Smooth muscle cell (in vitro differentiated cells): Measurements from ENCODE around the gene OBSL1. TPM values are rescaled to one million over a fixed set of nuclear protein-coding genes. Genes with fewer than 3 reads are reported as not detected.

Source experiments
- DNase-seq: peaks from one replicate; lab custom pipeline; 2025; ENCODE audit not compliant: unreplicated experiment; lab: John Stamatoyannopoulos, UW
- H2AFZ ChIP-seq: fragments of 200-600 bp; sonication (generic); 2 replicates; pipeline ENCODE4 v1.6.0; 2016; ENCODE audit warnings: antibody characterized with exemption, low read depth, mild to moderate bottlenecking
- H3F3A ChIP-seq: fragments of 200-600 bp; sonication (generic); 2 replicates; pipeline ENCODE4 v1.6.0; 2017; ENCODE audit warnings: antibody characterized with exemption, low read depth
- H3K27ac ChIP-seq: fragments of 200-600 bp; sonication (generic); 2 replicates; pipeline ENCODE4 v1.5.1; 2016; ENCODE audit warnings: low read depth, mild to moderate bottlenecking
- H3K27me3 ChIP-seq: fragments of 200-600 bp; sonication (generic); 2 replicates; pipeline ENCODE4 v1.6.1; 2016; ENCODE audit warnings: low read depth, mild to moderate bottlenecking
- H3K36me3 ChIP-seq: fragments of 200-600 bp; sonication (generic); 2 replicates; pipeline ENCODE4 v1.5.1; 2016; ENCODE audit warnings: low read depth
- H3K4me1 ChIP-seq: fragments of 200-600 bp; sonication (generic); 2 replicates; pipeline ENCODE4 v1.5.1; 2016; ENCODE audit warnings: low read depth
- H3K4me2 ChIP-seq: fragments of 200-600 bp; sonication (generic); 2 replicates; pipeline ENCODE4 v1.6.0; 2016; ENCODE audit warnings: mild to moderate bottlenecking
- H3K4me3 ChIP-seq: fragments of 200-600 bp; sonication (generic); 2 replicates; pipeline ENCODE4 v1.5.1; 2016; ENCODE audit warnings: mild to moderate bottlenecking
- H3K79me2 ChIP-seq: fragments of 200-600 bp; sonication (generic); 2 replicates; pipeline ENCODE4 v1.6.0; 2016; ENCODE audit warnings: low read depth, mild to moderate bottlenecking
- H3K9ac ChIP-seq: fragments of 200-600 bp; sonication (generic); 2 replicates; pipeline ENCODE4 v1.6.0; 2016; ENCODE audit warnings: low read depth
- H3K9me3 ChIP-seq: fragments of 200-600 bp; sonication (generic); replicated peaks from 2 replicates; pipeline ENCODE4 v1.5.1; 2016; ENCODE audit warnings: low read depth
- H4K20me1 ChIP-seq: fragments of 200-600 bp; sonication (generic); 2 replicates; pipeline ENCODE4 v1.6.0; 2016; ENCODE audit warnings: low read depth
- CTCF ChIP-seq: fragments of 200-600 bp; sonication (generic); IDR thresholded peaks from 2 replicates; pipeline ENCODE4 v1.5.1; 2017; ENCODE audit warnings: borderline replicate concordance, mild to moderate bottlenecking, antibody characterized with exemption; ENCODE audit not compliant: insufficient read depth, poor library complexity, severe bottlenecking
- WGBS: methylation state at CpG from one replicate; pipeline ENCODE4 v1.1.7; 2016; ENCODE audit warnings: low lambda C conversion rate; 5-methylcytosine and 5-hydroxymethylcytosine counted together
- polyA plus RNA-seq: library from polyadenylated mRNA; unstranded; fragments of >200 nt; fragmentation: Nextera tagmentation; extraction: Ambion mirVana; gene quantifications from 2 replicates; pipeline ENCODE4 v1.2.1, GENCODE V29; 2016
- total RNA-seq: library from RNA; depleted of rRNA; stranded (reverse); fragments of >200 nt; gene quantifications from 2 replicates; pipeline ENCODE4 v1.2.3, GENCODE V29; 2014

OBSL1 gene
- total and polyA plus RNA-seq, 2 experiments from 2014 or later, result 51.1 to 71.9 TPM

DNA sequence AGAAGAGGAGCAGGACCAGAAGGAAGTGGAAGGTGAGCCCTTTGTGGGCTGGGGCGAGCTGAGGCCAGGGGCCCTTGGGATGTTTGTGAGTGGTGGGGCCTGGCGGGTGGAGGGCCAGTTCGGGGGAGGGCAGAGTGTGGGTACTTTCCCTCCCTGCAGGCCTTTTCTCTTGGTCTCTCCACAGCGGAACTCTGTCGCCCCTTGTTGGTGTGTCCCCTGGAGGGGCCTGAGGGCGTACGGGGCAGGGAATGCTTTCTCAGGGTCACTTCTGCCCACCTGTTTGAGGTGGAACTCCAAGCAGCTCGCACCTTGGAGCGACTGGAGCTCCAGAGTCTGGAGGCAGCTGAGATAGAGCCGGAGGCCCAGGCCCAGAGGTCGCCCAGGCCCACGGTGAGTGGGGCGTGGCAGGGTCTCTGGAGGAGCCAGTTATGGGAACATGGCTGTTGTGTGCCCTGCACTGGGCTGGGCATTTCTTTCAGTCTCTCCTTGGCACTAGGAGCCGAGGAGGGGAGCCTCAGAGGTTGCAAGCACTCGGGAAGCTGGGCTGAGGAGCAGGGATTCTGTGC lies 37.1 kb upstream of the OBSL1 start:
- H3K4me1 ChIP-seq, result no peaks in the 10 kb centered on the region
- H3K4me3 ChIP-seq, result no peak overlapping the region
- no peaks in the 10 kb centered on the region for H3F3A ChIP-seq
- no peak overlapping the region for H3K4me2 ChIP-seq
- H4K20me1 ChIP-seq, result no peaks in the 10 kb centered on the region
- H3K36me3 ChIP-seq, result no peaks in the 10 kb centered on the region
- TF ChIP-seq CTCF, result no peak
- WGBS, result 88% methylated on average over 15 of the region's 15 CpGs
- no peak overlapping the region for H3K27ac ChIP-seq
- no peaks in the 10 kb centered on the region for H3K79me2 ChIP-seq
- no peak overlapping the region for H3K9ac ChIP-seq
- no peak overlapping the region for H2AFZ ChIP-seq
- no peaks in the 10 kb centered on the region for H3K27me3 ChIP-seq
- H3K9me3 ChIP-seq, result no peaks in the 10 kb centered on the region
- DNase-seq, result no peak

DNA sequence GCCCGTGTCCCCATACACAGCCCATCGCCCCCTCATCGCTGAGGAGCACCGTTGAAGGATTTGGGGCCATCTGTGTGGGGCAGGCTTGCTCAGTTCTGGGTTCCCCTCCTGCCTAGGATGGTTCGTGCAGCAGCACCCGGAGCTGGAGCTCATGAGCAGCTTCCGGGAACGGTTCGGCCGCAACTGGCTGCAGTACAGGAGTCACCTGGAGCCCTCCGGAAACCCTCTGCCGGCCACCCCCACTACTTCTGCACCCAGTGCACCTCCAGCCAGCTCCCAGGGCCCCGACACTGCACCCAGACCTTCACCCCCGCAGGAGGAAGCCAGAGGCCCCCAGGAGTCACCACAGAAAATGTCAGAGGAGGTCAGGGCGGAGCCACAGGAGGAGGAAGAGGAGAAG lies 36.6 kb upstream of the OBSL1 start:
- no peak for DNase-seq
- H3K79me2 ChIP-seq, result no peaks in the 10 kb centered on the region
- no peaks in the 10 kb centered on the region for H3K4me1 ChIP-seq
- H4K20me1 ChIP-seq, result no peaks in the 10 kb centered on the region
- no peak overlapping the region for H3K4me2 ChIP-seq
- no peaks in the 10 kb centered on the region for H3F3A ChIP-seq
- no peaks in the 10 kb centered on the region for H3K9me3 ChIP-seq
- TF ChIP-seq CTCF, result no peak
- no peaks in the 10 kb centered on the region for H3K27me3 ChIP-seq
- H3K36me3 ChIP-seq, result no peaks in the 10 kb centered on the region
- no peak overlapping the region for H2AFZ ChIP-seq
- H3K27ac ChIP-seq, result no peak overlapping the region
- H3K4me3 ChIP-seq, result no peak overlapping the region
- WGBS, result 97% methylated on average over 15 of the region's 15 CpGs
- no peak overlapping the region for H3K9ac ChIP-seq

- Histone ChIP-seq H3K4me1 (no peaks in the 10 kb centered on the region), H3K27ac (no peak overlapping the region), H3K4me3 (no peak overlapping the region), H3K36me3 (no peaks in the 10 kb centered on the region), H3F3A (no peaks in the 10 kb centered on the region), H3K4me2 (no peak overlapping the region), H3K79me2 (no peaks in the 10 kb centered on the region), H3K9me3 (no peaks in the 10 kb centered on the region), H4K20me1 (no peaks in the 10 kb centered on the region), H3K9ac (no peak overlapping the region), H2AFZ (no peak overlapping the region), H3K27me3 (no peaks in the 10 kb centered on the region)
- no peak for DNase-seq
- TF ChIP-seq CTCF, result no peak
- 97% methylated on average over 6 of the region's 6 CpGs for WGBS
Observed at GRCh38 chr2:219605607-219605954, 34.2 kb upstream of the OBSL1 start.

GRCh38 chr2:219603771-219604170 lies 32.4 kb upstream of the OBSL1 start:
- Histone ChIP-seq H3K4me1 (no peaks in the 10 kb centered on the region), H3K27ac (no peak overlapping the region), H3K36me3 (no peaks in the 10 kb centered on the region), H3K27me3 (no peaks in the 10 kb centered on the region), H3F3A (no peaks in the 10 kb centered on the region), H3K9ac (no peak overlapping the region), H4K20me1 (no peaks in the 10 kb centered on the region), H2AFZ (no peak overlapping the region), H3K9me3 (no peaks in the 10 kb centered on the region), H3K4me3 (no peak overlapping the region), H3K79me2 (no peaks in the 10 kb centered on the region), H3K4me2 (no peak overlapping the region)
- no peak for TF ChIP-seq CTCF
- 96% methylated on average over 5 of the region's 5 CpGs for WGBS
- DNase-seq, result no peak
